Activated T-helper 17 cell treated with anti-CD3 and anti-CD28 coated beads, Interleukin-2, amount 50 U/mL, for 72 hours (primary cell): ENCODE data around the gene TEDC1. TPM values are rescaled to one million over a fixed set of nuclear protein-coding genes. Genes with fewer than 3 reads are reported as not detected.

ENCODE experiments used
- ATAC-seq: fragments of 150-1000 bp; cut with Tn5 transposase; replicated peaks from 2 replicates; pipeline ENCODE4 v1.10.0; 2021; ENCODE audit warnings: mild to moderate bottlenecking, moderate library complexity
- H3K27ac Mint-ChIP-seq: one replicate; pipeline ENCODE4 v1.8.0; 2022; ENCODE audit warnings: mixed read lengths
- H3K27me3 Mint-ChIP-seq: one replicate; pipeline ENCODE4 v1.8.0; 2022; ENCODE audit warnings: mixed read lengths
- H3K36me3 Mint-ChIP-seq: one replicate; pipeline ENCODE4 v1.8.0; 2022; ENCODE audit warnings: low read depth, mild to moderate bottlenecking, mixed read lengths
- H3K4me1 Mint-ChIP-seq: one replicate; pipeline ENCODE4 v1.8.0; 2022; ENCODE audit warnings: mixed read lengths
- H3K4me3 Mint-ChIP-seq: one replicate; pipeline ENCODE4 v1.8.0; 2022; ENCODE audit warnings: mild to moderate bottlenecking, mixed read lengths
- H3K9me3 Mint-ChIP-seq: one replicate; pipeline ENCODE4 v1.8.0; 2022; ENCODE audit warnings: mixed read lengths
- total RNA-seq, 2 donors: library from RNA; stranded (reverse); gene quantifications; one replicate each; pipeline ENCODE4 v1.2.3, GENCODE V29; 2022

Gene TEDC1
- total RNA-seq, 2 donors from 2014 or later: 23.3 to 39.1 TPM

- H3K27ac Mint-ChIP-seq: no peak overlapping the region
- no peaks in the 10 kb centered on the region for H3K36me3 Mint-ChIP-seq
- no peaks in the 10 kb centered on the region for H3K4me1 Mint-ChIP-seq
- no peaks in the 10 kb centered on the region for H3K9me3 Mint-ChIP-seq
- no peak for ATAC-seq
- no peak overlapping the region for H3K4me3 Mint-ChIP-seq
- H3K27me3 Mint-ChIP-seq: no peaks in the 10 kb centered on the region
These were observed 9.1 kb downstream of the TEDC1 start for GRCh38 chr14:105500036-105500725.

GRCh38 chr14:105500726-105501101 lies 9.7 kb downstream of the TEDC1 start:
- H3K27ac Mint-ChIP-seq: no peak overlapping the region
- no peaks in the 10 kb centered on the region for H3K27me3 Mint-ChIP-seq
- no peaks in the 10 kb centered on the region for H3K36me3 Mint-ChIP-seq
- H3K4me3 Mint-ChIP-seq: no peak overlapping the region
- no peaks in the 10 kb centered on the region for H3K4me1 Mint-ChIP-seq
- H3K9me3 Mint-ChIP-seq: no peaks in the 10 kb centered on the region
- no peak for ATAC-seq

- Mint-ChIP-seq H3K4me1 (no peaks in the 10 kb centered on the region), H3K27ac (no peak overlapping the region), H3K36me3 (no peaks in the 10 kb centered on the region), H3K4me3 (no peak overlapping the region), H3K27me3 (no peaks in the 10 kb centered on the region), H3K9me3 (no peaks in the 10 kb centered on the region)
- no peak for ATAC-seq
These were observed 10.7 kb downstream of the TEDC1 start for GRCh38 chr14:105501504-105502291.

- H3K9me3 Mint-ChIP-seq: no peaks in the 10 kb centered on the region
- H3K4me3 Mint-ChIP-seq: no peak overlapping the region
- H3K27me3 Mint-ChIP-seq: no peaks in the 10 kb centered on the region
- no peaks in the 10 kb centered on the region for H3K36me3 Mint-ChIP-seq
- H3K4me1 Mint-ChIP-seq: no peaks in the 10 kb centered on the region
- ATAC-seq: no peak
- no peak overlapping the region for H3K27ac Mint-ChIP-seq
These were observed 11.6 kb downstream of the TEDC1 start for GRCh38 chr14:105502446-105503295.

- Mint-ChIP-seq H3K27ac (no peak overlapping the region), H3K9me3 (no peaks in the 10 kb centered on the region), H3K27me3 (no peaks in the 10 kb centered on the region), H3K36me3 (no peaks in the 10 kb centered on the region), H3K4me3 (no peak overlapping the region), H3K4me1 (no peaks in the 10 kb centered on the region)
- no peak for ATAC-seq
These were observed 12.2 kb downstream of the TEDC1 start for GRCh38 chr14:105503296-105503640.

- Mint-ChIP-seq H3K36me3 (no peaks in the 10 kb centered on the region), H3K4me3 (no peak overlapping the region), H3K4me1 (no peaks in the 10 kb centered on the region), H3K27me3 (peaks cover 4% of the 10 kb centered on the region), H3K27ac (no peak overlapping the region), H3K9me3 (no peaks in the 10 kb centered on the region)
- no peak for ATAC-seq
These were observed 13.1 kb downstream of the TEDC1 start for GRCh38 chr14:105503935-105504692.

- no peaks in the 10 kb centered on the region for H3K4me1 Mint-ChIP-seq
- H3K4me3 Mint-ChIP-seq: no peak overlapping the region
- no peaks in the 10 kb centered on the region for H3K9me3 Mint-ChIP-seq
- H3K27ac Mint-ChIP-seq: no peak overlapping the region
- peaks cover 4% of the 10 kb centered on the region for H3K27me3 Mint-ChIP-seq
- no peaks in the 10 kb centered on the region for H3K36me3 Mint-ChIP-seq
- ATAC-seq: no peak
These were observed 14.1 kb downstream of the TEDC1 start for GRCh38 chr14:105505101-105505500.

- Mint-ChIP-seq H3K27me3 (peaks cover 7% of the 10 kb centered on the region), H3K4me3 (no peak overlapping the region), H3K4me1 (no peaks in the 10 kb centered on the region), H3K27ac (no peak overlapping the region), H3K9me3 (no peaks in the 10 kb centered on the region), H3K36me3 (no peaks in the 10 kb centered on the region)
- ATAC-seq: no peak
These were observed 16.2 kb downstream of the TEDC1 start for GRCh38 chr14:105507247-105507646.

GRCh38 chr14:105508069-105508468 lies 17.0 kb downstream of the TEDC1 start:
- Mint-ChIP-seq H3K9me3 (no peaks in the 10 kb centered on the region), H3K36me3 (no peaks in the 10 kb centered on the region), H3K4me3 (no peak overlapping the region), H3K27me3 (peaks cover 11% of the 10 kb centered on the region), H3K27ac (no peak overlapping the region), H3K4me1 (no peaks in the 10 kb centered on the region)
- ATAC-seq: no peak

- peaks cover 16% of the 10 kb centered on the region for H3K27me3 Mint-ChIP-seq
- H3K27ac Mint-ChIP-seq: no peak overlapping the region
- no peaks in the 10 kb centered on the region for H3K36me3 Mint-ChIP-seq
- no peaks in the 10 kb centered on the region for H3K9me3 Mint-ChIP-seq
- no peaks in the 10 kb centered on the region for H3K4me1 Mint-ChIP-seq
- no peak overlapping the region for H3K4me3 Mint-ChIP-seq
- no peak for ATAC-seq
These were observed 17.6 kb downstream of the TEDC1 start for GRCh38 chr14:105508601-105509000.

GRCh38 chr14:105517096-105517495 lies 26.1 kb downstream of the TEDC1 start:
- no peak overlapping the region for H3K27ac Mint-ChIP-seq

GRCh38 chr14:105519946-105520698 lies 29.1 kb downstream of the TEDC1 start:
- no peaks in the 10 kb centered on the region for H3K9me3 Mint-ChIP-seq
- H3K36me3 Mint-ChIP-seq: no peaks in the 10 kb centered on the region

More at GRCh38 chr14:105517096-105517495, 26.1 kb downstream of the TEDC1 start:
- H3K9me3 Mint-ChIP-seq: no peaks in the 10 kb centered on the region
- no peak overlapping the region for H3K4me3 Mint-ChIP-seq
- no peak for ATAC-seq
- no peaks in the 10 kb centered on the region for H3K36me3 Mint-ChIP-seq
- H3K27me3 Mint-ChIP-seq: peaks cover 36% of the 10 kb centered on the region
- H3K4me1 Mint-ChIP-seq: no peaks in the 10 kb centered on the region

GRCh38 chr14:105525326-105525725 lies 34.3 kb downstream of the TEDC1 start:
- peaks cover 4% of the 10 kb centered on the region for H3K36me3 Mint-ChIP-seq
- no peak for ATAC-seq
- no peaks in the 10 kb centered on the region for H3K9me3 Mint-ChIP-seq
- H3K27ac Mint-ChIP-seq: no peak overlapping the region
- peak overlapping the region; percentile 48 for H3K4me3 Mint-ChIP-seq
- H3K27me3 Mint-ChIP-seq: peaks cover 2% of the 10 kb centered on the region
- no peaks in the 10 kb centered on the region for H3K4me1 Mint-ChIP-seq

More at GRCh38 chr14:105519946-105520698, 29.1 kb downstream of the TEDC1 start:
- Mint-ChIP-seq H3K4me1 (no peaks in the 10 kb centered on the region), H3K4me3 (no peak overlapping the region), H3K27ac (no peak overlapping the region), H3K27me3 (peaks cover 20% of the 10 kb centered on the region)
- ATAC-seq: no peak
